ENCODE measurements around the gene PLCH2. TPM values are rescaled to one million over a fixed set of nuclear protein-coding genes. Genes with fewer than 3 reads are reported as not detected.

PLCH2 gene
- total and polyA plus RNA-seq, 2 of the 13 experiments (the other 11 are each of a cell fraction or from before 2014, with no cell fraction given): 0.15 to 0.67 TPM

DNA sequence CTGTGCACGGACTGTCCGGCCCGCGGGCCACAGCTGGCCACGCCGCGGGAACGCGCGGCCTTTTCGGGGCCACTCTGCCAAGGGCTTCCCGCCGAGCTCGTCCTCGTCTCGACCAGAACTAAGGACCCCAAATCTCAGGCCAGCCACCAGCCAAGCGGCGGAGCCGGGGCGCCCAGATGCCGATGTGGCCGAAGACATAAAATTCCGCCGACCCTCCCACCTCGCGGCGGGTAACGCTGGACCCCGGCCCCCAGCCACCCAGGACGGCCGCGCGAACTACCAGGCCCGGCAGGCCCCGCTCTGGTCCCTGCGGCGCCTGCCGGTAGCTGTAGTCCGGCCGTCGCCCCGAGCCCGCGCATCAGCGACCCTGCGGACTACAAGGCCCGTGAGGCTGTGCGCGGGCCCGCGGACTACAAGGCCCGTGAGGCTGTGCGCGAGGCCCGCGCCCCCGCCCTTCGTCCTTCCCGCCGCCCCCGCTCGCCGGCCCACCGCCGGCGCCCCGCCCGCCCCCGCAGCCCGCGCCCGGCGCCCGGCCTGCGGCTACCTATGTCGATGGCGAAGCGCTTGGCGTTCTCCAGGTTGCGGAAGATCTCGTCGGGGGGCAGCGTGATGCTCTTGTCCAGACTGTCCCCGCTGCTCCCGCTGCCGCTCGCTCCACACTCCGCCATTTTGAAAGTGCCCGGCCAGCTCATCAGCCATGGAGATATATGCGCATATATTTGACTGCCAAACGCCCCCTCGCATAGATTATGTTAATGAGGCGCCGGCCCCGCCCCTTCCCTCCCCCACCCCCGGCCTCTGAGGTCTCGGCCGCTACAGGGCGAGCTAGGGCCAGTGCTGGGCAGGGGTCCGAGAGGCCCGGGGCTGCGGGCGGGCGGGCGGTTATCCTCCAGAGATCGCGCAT, 50.1 kb downstream of the PLCH2 start, which contains the start of gene PANK4 (continued):
- no peak for TF ChIP-seq MED1 (CRISPR knock-in tag; IDR thresholded peaks at IDR 0.05)
- no peak for TF ChIP-seq NR2F6 (IDR thresholded peaks at IDR 0.05)
- no peak for TF ChIP-seq NR2F6 (CRISPR knock-in tag; IDR thresholded peaks at IDR 0.05)
- no peak for TF ChIP-seq ZNF136 (CRISPR knock-in tag; IDR thresholded peaks at IDR 0.05; ENCODE audit: low read depth)
- no peak for TF ChIP-seq CC2D1A (CRISPR knock-in tag; IDR thresholded peaks at IDR 0.05)
- TF ChIP-seq, protein P1, sequence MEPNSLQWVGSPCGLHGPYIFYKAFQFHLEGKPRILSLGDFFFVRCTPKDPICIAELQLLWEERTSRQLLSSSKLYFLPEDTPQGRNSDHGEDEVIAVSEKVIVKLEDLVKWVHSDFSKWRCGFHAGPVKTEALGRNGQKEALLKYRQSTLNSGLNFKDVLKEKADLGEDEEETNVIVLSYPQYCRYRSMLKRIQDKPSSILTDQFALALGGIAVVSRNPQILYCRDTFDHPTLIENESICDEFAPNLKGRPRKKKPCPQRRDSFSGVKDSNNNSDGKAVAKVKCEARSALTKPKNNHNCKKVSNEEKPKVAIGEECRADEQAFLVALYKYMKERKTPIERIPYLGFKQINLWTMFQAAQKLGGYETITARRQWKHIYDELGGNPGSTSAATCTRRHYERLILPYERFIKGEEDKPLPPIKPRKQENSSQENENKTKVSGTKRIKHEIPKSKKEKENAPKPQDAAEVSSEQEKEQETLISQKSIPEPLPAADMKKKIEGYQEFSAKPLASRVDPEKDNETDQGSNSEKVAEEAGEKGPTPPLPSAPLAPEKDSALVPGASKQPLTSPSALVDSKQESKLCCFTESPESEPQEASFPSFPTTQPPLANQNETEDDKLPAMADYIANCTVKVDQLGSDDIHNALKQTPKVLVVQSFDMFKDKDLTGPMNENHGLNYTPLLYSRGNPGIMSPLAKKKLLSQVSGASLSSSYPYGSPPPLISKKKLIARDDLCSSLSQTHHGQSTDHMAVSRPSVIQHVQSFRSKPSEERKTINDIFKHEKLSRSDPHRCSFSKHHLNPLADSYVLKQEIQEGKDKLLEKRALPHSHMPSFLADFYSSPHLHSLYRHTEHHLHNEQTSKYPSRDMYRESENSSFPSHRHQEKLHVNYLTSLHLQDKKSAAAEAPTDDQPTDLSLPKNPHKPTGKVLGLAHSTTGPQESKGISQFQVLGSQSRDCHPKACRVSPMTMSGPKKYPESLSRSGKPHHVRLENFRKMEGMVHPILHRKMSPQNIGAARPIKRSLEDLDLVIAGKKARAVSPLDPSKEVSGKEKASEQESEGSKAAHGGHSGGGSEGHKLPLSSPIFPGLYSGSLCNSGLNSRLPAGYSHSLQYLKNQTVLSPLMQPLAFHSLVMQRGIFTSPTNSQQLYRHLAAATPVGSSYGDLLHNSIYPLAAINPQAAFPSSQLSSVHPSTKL (CRISPR knock-in tag; IDR thresholded peaks at IDR 0.05): 0 out of 2 replicates have a peak, but pooled peaks have one; percentile 6
- TF ChIP-seq, protein P2, sequence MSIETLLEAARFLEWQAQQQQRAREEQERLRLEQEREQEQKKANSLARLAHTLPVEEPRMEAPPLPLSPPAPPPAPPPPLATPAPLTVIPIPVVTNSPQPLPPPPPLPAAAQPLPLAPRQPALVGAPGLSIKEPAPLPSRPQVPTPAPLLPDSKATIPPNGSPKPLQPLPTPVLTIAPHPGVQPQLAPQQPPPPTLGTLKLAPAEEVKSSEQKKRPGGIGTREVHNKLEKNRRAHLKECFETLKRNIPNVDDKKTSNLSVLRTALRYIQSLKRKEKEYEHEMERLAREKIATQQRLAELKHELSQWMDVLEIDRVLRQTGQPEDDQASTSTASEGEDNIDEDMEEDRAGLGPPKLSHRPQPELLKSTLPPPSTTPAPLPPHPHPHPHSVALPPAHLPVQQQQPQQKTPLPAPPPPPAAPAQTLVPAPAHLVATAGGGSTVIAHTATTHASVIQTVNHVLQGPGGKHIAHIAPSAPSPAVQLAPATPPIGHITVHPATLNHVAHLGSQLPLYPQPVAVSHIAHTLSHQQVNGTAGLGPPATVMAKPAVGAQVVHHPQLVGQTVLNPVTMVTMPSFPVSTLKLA (IDR thresholded peaks at IDR 0.05): no peak
- no peak for TF ChIP-seq ZNF382 (CRISPR knock-in tag; IDR thresholded peaks at IDR 0.05; ENCODE audit: borderline replicate concordance)
- TF ChIP-seq FOXK2 (IDR thresholded peaks at IDR 0.05): no peak
- peak; percentile 21; the same call in 1 of the 2 replicates for TF ChIP-seq SIN3B (IDR thresholded peaks at IDR 0.05; ENCODE audit: low read length)
- no peak for TF ChIP-seq NFE2 (CRISPR knock-in tag; IDR thresholded peaks at IDR 0.05)
- TF ChIP-seq ZNF619 (CRISPR knock-in tag; IDR thresholded peaks at IDR 0.05): no peak
- TF ChIP-seq THAP11 (CRISPR knock-in tag; IDR thresholded peaks at IDR 0.05): peak; percentile 98
- TF ChIP-seq, protein P3, sequence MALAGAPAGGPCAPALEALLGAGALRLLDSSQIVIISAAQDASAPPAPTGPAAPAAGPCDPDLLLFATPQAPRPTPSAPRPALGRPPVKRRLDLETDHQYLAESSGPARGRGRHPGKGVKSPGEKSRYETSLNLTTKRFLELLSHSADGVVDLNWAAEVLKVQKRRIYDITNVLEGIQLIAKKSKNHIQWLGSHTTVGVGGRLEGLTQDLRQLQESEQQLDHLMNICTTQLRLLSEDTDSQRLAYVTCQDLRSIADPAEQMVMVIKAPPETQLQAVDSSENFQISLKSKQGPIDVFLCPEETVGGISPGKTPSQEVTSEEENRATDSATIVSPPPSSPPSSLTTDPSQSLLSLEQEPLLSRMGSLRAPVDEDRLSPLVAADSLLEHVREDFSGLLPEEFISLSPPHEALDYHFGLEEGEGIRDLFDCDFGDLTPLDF (CRISPR knock-in tag; IDR thresholded peaks at IDR 0.05): peak; percentile 61; the same call in 1 of the 2 replicates
- no peak for TF ChIP-seq ZBTB3 (CRISPR knock-in tag; IDR thresholded peaks at IDR 0.05; ENCODE audit: borderline replicate concordance, low read depth)
- no peak for TF ChIP-seq ZNF746 (CRISPR knock-in tag; IDR thresholded peaks at IDR 0.05)
- TF ChIP-seq ZSCAN12 (CRISPR knock-in tag; IDR thresholded peaks at IDR 0.05): no peak
- TF ChIP-seq, protein P4, sequence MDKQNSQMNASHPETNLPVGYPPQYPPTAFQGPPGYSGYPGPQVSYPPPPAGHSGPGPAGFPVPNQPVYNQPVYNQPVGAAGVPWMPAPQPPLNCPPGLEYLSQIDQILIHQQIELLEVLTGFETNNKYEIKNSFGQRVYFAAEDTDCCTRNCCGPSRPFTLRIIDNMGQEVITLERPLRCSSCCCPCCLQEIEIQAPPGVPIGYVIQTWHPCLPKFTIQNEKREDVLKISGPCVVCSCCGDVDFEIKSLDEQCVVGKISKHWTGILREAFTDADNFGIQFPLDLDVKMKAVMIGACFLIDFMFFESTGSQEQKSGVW (CRISPR knock-in tag; IDR thresholded peaks at IDR 0.05; ENCODE audit: borderline replicate concordance): no peak
- TF ChIP-seq RFX3 (CRISPR knock-in tag; IDR thresholded peaks at IDR 0.05): no peak
- TF ChIP-seq ATRX (CRISPR knock-in tag; IDR thresholded peaks at IDR 0.05; ENCODE audit: borderline replicate concordance): no peak
- TF ChIP-seq U2AF1 (optimal IDR thresholded peaks at IDR 0.05; ENCODE audit: low read depth, low read length): no peak
- TF ChIP-seq ZNF652 (CRISPR knock-in tag; IDR thresholded peaks at IDR 0.05; ENCODE audit: borderline replicate concordance, low read depth): no peak
- TF ChIP-seq MEF2D (CRISPR knock-in tag; IDR thresholded peaks at IDR 0.05): no peak
- no peak for TF ChIP-seq CHCHD3 (CRISPR knock-in tag; IDR thresholded peaks at IDR 0.05)
- TF ChIP-seq MEIS1 (CRISPR knock-in tag; IDR thresholded peaks at IDR 0.05; ENCODE audit: borderline replicate concordance): no peak

Measured in HepG2 (cell line).